A673 (cell line): Measurements from ENCODE around the gene PLXNA1. TPM values are rescaled to one million over a fixed set of nuclear protein-coding genes. Genes with fewer than 3 reads are reported as not detected.

ENCODE experiments used
- BruUV-seq: library from RNA; stranded (reverse); fragments of 400-500 nt; replicated peaks from 2 replicates; lab custom pipeline; 2021; lab: Mats Ljungman, UMichigan
- CTCF ChIA-PET: fragments of 300-600 bp; sonication (Branson Sonifier 250); formaldehyde crosslinking; loops from one replicate; lab custom pipeline; 2022; ENCODE audit warnings: antibody characterized with exemption; lab: Charles Lee
- POLR2A ChIA-PET: fragments of 300-600 bp; sonication (Branson Sonifier 250); formaldehyde crosslinking; loops from one replicate; lab custom pipeline; 2022; ENCODE audit warnings: antibody characterized with exemption; ENCODE audit not compliant: low non-redundant PET; lab: Charles Lee
- DNase-seq: peaks from one replicate; pipeline ENCODE4 v3.0.0-alpha.2; 2015; ENCODE audit warnings: low spot score
- H3K27ac ChIP-seq: fragments of 200-600 bp; sonication (generic); 2 replicates; pipeline ENCODE4 v1.5.1; 2016; ENCODE audit warnings: mixed run types, low read depth, mild to moderate bottlenecking, mixed read lengths, antibody characterized with exemption, low read length; ENCODE audit not compliant: poor library complexity, severe bottlenecking
- H3K27me3 ChIP-seq: fragments of 200-600 bp; sonication (generic); replicated peaks from 2 replicates; pipeline ENCODE4 v1.6.1; 2017; ENCODE audit warnings: mixed run types, low read depth, mild to moderate bottlenecking, mixed read lengths, antibody characterized with exemption, low read length; ENCODE audit not compliant: insufficient read depth, poor library complexity
- H3K36me3 ChIP-seq: fragments of 200-600 bp; sonication (generic); 2 replicates; pipeline ENCODE4 v1.6.1; 2016; ENCODE audit warnings: mixed run types, mild to moderate bottlenecking, mixed read lengths, antibody characterized with exemption, low read length; ENCODE audit not compliant: insufficient read depth, poor library complexity, severe bottlenecking
- H3K4me1 ChIP-seq: fragments of 200-600 bp; sonication (generic); 2 replicates; pipeline ENCODE4 v1.6.1; 2017; ENCODE audit warnings: mixed run types, mild to moderate bottlenecking, mixed read lengths, antibody characterized with exemption, low read length; ENCODE audit not compliant: insufficient read depth, poor library complexity, severe bottlenecking
- H3K4me3 ChIP-seq: fragments of 200-600 bp; sonication (generic); 2 replicates; pipeline ENCODE4 v1.5.1; 2016; ENCODE audit warnings: low read depth, mixed run types, mild to moderate bottlenecking, mixed read lengths, low read length; ENCODE audit not compliant: poor library complexity, severe bottlenecking
- H3K9me3 ChIP-seq: fragments of 200-600 bp; sonication (generic); 2 replicates; pipeline ENCODE4 v1.6.1; 2016; ENCODE audit warnings: mixed run types, low read depth, mild to moderate bottlenecking, mixed read lengths, antibody characterized with exemption, low read length; ENCODE audit not compliant: poor library complexity, severe bottlenecking
- EZH2 ChIP-seq: fragments of 200-600 bp; sonication (generic); IDR thresholded peaks from 2 replicates; pipeline ENCODE4 v1.6.1; 2017; ENCODE audit warnings: borderline replicate concordance, low read depth, mild to moderate bottlenecking, mixed read lengths, antibody characterized with exemption, low read length; ENCODE audit not compliant: poor library complexity, severe bottlenecking
- intact Hi-C: fragments of 100-400 bp; cut with micrococcal nuclease; formaldehyde crosslinking; loops from one replicate; pipeline ENCODE4 v1.10.0; 2022; ENCODE audit not compliant: unreplicated experiment
- total RNA-seq: library from RNA; stranded (reverse); gene quantifications from 2 replicates; pipeline ENCODE4 v1.2.3, GENCODE V29; 2021
- TF ChIP-seq, protein P1 (sequence below): fragments of 300-800, 200-600 bp; sonication (generic); conservative IDR thresholded peaks from 2 replicates; pipeline ENCODE4 v1.5.1; 2017; ENCODE audit warnings: low read depth, mild to moderate bottlenecking, antibody characterized with exemption, low read length, moderate library complexity, mixed read lengths

The PLXNA1 gene
- total RNA-seq, 1 experiment from 2014 or later: 33.6 TPM

DNA sequence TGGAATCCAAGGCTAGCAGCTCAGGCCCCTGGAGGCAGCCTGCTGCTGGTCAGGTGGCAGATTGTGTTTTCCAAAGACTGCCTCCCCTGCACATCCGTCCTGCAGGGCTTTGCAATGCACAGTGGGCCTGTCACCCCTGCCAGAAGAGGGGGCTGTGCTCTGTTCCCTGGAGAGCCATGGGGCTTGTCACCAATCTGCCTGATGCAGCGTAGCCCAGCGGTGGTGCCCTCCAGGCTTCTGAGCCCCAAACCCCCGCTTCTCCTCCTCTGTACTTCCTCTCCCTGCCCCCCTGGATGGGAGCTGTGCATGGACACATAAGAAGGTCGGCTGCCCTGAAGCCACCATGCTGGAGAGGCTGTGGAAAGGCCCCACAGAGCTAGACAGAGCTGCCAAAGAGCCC lies 10.0 kb upstream of the PLXNA1 start:
- Histone ChIP-seq H3K27me3 (no peaks in the 10 kb centered on the region), H3K4me3 (no peak overlapping the region), H3K9me3 (peaks cover 19% of the 10 kb centered on the region), H3K36me3 (no peaks in the 10 kb centered on the region), H3K27ac (no peak overlapping the region), H3K4me1 (no peaks in the 10 kb centered on the region)
- no peak for TF ChIP-seq EZH2
- POLR2A ChIA-PET: interaction anchor here (0.6 kb wide), 1 partner anchor 1765 kb away, joined by 3 read pairs; no protein-coding TSS in a partner anchor
- CTCF ChIA-PET: no interaction called here
- no peak for DNase-seq
- intact Hi-C loops: no loop called here
- BruUV-seq: no TSS peak

DNA sequence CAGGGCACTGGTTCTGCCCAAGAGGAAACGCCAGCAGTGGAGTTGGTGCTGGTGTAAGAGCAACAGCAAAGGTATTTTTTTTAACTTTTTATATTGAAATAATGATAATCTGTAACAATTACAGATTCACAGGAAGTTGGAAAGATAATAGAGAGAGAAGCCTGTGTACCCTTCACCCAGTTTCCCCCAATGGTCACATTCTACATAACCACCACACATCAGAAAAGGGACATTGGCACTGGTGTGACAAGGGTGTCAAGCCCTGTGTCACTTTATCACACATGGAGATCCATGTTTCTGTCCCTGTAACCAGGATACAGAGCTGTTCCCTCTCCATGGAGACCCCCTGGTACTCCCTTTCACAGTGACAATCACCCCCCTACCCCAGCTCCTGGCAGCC lies 9.1 kb upstream of the PLXNA1 start:
- intact Hi-C loops: no loop called here
- CTCF ChIA-PET: no interaction called here
- no peak overlapping the region for H3K4me3 ChIP-seq
- H3K4me1 ChIP-seq: no peaks in the 10 kb centered on the region
- POLR2A ChIA-PET: no interaction called here
- TF ChIP-seq, protein P1, sequence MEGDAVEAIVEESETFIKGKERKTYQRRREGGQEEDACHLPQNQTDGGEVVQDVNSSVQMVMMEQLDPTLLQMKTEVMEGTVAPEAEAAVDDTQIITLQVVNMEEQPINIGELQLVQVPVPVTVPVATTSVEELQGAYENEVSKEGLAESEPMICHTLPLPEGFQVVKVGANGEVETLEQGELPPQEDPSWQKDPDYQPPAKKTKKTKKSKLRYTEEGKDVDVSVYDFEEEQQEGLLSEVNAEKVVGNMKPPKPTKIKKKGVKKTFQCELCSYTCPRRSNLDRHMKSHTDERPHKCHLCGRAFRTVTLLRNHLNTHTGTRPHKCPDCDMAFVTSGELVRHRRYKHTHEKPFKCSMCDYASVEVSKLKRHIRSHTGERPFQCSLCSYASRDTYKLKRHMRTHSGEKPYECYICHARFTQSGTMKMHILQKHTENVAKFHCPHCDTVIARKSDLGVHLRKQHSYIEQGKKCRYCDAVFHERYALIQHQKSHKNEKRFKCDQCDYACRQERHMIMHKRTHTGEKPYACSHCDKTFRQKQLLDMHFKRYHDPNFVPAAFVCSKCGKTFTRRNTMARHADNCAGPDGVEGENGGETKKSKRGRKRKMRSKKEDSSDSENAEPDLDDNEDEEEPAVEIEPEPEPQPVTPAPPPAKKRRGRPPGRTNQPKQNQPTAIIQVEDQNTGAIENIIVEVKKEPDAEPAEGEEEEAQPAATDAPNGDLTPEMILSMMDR: no peak
- TF ChIP-seq EZH2: no peak
- no peak for DNase-seq
- H3K27ac ChIP-seq: no peak overlapping the region
- BruUV-seq: no TSS peak
- H3K27me3 ChIP-seq: no peaks in the 10 kb centered on the region
- H3K36me3 ChIP-seq: no peaks in the 10 kb centered on the region
- peaks cover 19% of the 10 kb centered on the region for H3K9me3 ChIP-seq

DNA sequence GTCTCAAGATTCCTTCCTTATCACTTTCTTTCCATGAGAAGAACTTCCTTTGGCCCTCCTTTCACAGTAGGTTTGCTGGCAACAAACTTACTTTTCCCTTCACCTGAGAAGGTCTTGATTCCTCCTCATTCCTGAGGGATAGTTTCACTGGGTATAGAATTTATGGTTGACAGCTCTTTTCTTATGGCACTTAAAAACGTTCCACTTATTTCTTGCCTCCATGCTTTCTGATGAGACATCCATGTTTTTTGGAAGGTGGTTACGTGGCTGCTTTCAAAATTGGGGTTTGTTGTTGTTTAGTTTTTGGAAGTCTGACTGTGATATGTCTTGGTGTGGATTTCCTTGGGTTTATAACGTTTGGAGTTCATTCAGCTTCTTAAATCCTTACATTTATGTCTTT lies 8.2 kb upstream of the PLXNA1 start:
- BruUV-seq: no TSS peak
- no peaks in the 10 kb centered on the region for H3K36me3 ChIP-seq
- no peak overlapping the region for H3K27ac ChIP-seq
- intact Hi-C loops: no loop called here
- no peak overlapping the region for H3K4me3 ChIP-seq
- ChIA-PET POLR2A (no interaction called here), CTCF (no interaction called here)
- TF ChIP-seq, protein P1: no peak
- no peak for TF ChIP-seq EZH2
- no peak for DNase-seq
- H3K4me1 ChIP-seq: no peaks in the 10 kb centered on the region
- peaks cover 19% of the 10 kb centered on the region for H3K9me3 ChIP-seq
- H3K27me3 ChIP-seq: no peaks in the 10 kb centered on the region

DNA sequence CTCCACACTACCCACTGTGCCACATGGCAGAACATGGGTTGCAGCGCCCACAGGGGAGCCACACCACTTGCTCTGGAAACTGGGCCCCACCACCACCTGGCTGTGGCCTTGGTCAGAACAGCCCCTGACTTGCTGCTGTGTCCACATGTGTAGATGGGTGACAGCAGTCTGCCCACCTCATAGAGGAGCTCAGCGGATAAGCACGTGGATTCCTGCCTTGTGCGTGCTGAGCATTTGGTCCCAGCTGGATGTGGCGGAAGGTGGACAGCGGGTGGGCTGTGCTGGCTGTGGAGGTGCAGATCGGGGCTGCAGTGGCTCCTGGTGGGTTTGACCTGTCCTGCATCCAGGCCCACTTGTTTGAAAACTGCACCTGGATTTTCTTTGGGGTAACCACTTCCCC lies 6.0 kb upstream of the PLXNA1 start:
- BruUV-seq: no TSS peak
- no peak overlapping the region for H3K27ac ChIP-seq
- no peak overlapping the region for H3K4me3 ChIP-seq
- H3K36me3 ChIP-seq: no peaks in the 10 kb centered on the region
- DNase-seq: no peak
- TF ChIP-seq EZH2: no peak
- TF ChIP-seq, protein P1: no peak
- ChIA-PET POLR2A (no interaction called here), CTCF (no interaction called here)
- H3K4me1 ChIP-seq: no peaks in the 10 kb centered on the region
- intact Hi-C loops: no loop called here
- no peaks in the 10 kb centered on the region for H3K27me3 ChIP-seq
- peaks cover 19% of the 10 kb centered on the region for H3K9me3 ChIP-seq
